CD4-positive, alpha-beta T cell treated with Interleukin-2 at 100 ng/mL for 4 hours (primary cell): Measurements from ENCODE around the gene MLLT3.

Experiments
- DNase-seq: peaks from one replicate; pipeline ENCODE4 v3.0.0-alpha.2; 2020; ENCODE audit warnings: low spot score

The MLLT3 gene

DNA sequence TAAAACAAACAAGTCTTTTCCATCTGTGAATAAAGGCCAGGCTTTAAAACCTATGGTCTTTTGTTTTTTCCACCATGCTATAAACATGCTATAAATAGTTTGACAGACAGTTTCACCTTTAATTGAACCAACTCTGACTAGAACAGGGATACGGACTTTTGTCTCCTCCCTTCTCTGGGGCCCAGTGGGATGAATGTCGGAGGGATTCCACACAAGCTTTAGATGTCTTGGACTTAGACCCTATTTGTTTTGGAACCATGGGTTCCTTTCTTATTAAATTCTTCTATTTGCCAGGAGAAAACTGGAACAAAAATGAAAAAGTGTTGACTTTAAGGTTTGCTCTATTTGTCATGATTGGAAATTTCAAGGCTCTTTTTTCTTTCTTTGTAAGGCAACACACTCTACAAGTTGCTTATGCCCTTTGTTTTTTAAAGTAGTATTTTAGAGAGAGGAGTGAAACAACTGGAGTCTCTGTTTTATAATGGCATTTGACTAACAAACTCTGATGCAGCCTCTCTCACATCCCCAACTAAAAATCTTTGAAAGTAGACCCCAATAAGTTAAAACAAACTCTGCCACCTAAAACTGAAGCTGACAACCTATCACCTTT is 145.3 kb downstream of the MLLT3 start:
- no peak for DNase-seq

GRCh38 chr9:20474496-20474895 is 147.8 kb downstream of the MLLT3 start:
- no peak for DNase-seq

- no peak for DNase-seq
Observed at GRCh38 chr9:20473515-20474013, 148.7 kb downstream of the MLLT3 start.

DNA sequence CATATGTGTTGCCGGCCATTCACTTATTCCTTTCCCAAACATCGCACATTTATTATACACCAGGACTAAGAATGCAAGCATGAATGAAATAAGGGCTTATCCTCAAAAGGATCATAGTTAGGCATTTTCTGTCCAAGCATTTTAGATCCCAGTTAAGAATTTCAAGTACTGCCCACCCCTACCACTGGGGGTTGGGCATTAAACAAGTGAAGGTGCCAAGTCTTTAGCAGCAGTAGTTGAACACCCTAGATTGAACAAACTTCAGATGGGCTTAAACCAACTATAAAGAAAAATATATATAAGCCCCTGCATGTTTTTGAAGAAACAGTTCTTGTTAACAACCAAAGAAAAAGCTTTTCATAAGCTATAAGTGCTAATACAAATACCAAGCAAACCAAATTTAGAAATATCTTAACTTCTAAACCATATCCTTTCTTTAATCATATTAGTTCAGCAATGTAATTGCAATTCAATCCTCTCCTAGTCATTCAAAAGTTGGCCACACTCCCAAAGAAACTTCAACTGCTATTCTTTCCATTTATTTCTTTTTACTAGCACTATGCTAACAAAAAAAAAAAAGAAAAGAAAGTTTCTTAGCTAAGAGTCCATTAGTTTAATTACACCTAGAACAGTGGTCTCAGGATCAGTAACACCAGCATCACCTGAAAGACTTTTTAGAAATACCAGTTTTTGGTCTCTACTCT is 149.8 kb downstream of the MLLT3 start:
- no peak for DNase-seq

GRCh38 chr9:20466328-20467008 is 155.8 kb downstream of the MLLT3 start:
- DNase-seq: no peak

- DNase-seq: no peak
Observed at GRCh38 chr9:20464242-20464641, 158.1 kb downstream of the MLLT3 start.

DNA sequence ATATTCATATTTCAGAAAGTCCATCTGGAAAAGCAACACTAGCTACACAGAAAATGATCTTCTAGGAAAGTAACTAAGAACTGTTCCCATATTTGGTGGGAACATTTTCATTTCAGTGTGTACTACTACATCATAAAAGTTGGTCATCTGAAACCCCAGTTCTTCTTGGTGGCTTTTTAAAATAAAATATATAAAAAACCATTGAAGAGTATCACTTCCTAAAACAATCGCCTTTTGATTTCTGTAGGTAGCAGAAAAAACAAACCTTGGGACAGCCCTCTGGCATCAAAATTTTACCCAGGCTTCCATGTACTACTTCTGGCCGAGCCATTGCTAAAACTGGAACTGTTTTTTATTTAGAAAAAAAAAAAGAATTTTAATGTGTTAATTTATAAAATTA is 158.5 kb downstream of the MLLT3 start:
- no peak for DNase-seq

DNA sequence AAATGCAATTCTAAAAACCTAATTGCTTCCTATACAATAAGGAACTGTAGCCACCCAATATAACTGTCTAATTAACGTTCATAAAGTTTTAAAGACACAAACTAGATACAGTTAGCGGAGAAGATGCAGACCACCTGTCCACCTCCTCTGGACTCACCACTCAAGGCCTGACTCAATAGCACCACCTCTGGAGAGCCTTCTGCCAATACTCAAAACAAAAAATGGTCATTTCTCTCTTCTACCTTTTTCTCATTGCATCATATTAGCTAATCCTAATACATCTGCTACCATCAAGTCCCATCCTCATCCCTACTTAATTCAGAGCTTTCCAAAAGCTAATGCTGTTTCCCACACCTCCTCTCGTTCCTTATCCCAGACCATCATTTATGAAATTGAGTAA is 159.9 kb downstream of the MLLT3 start:
- DNase-seq: no peak

- no peak for DNase-seq
Observed at GRCh38 chr9:20447291-20447690, 175.0 kb downstream of the MLLT3 start.

DNA sequence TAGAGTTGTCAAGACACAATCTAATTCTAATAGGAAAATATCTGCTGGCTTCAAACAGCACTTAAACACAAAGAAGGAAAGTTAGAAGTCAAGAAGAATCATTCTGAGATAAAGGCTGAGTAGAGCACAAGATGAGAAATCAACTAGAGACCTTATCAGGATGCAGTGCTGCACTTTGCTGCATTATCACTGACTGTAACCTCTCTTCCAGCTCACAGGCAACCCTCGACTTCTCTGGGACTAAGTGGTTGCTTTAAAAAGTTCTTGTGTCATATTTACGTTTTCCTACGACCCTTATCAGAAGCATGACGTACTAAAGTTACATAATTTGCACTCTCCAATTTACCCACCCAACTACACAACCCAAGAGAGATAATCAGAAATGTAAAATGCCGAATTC is 176.1 kb downstream of the MLLT3 start:
- no peak for DNase-seq

GRCh38 chr9:20442461-20443319 is 179.6 kb downstream of the MLLT3 start:
- no peak for DNase-seq

DNA sequence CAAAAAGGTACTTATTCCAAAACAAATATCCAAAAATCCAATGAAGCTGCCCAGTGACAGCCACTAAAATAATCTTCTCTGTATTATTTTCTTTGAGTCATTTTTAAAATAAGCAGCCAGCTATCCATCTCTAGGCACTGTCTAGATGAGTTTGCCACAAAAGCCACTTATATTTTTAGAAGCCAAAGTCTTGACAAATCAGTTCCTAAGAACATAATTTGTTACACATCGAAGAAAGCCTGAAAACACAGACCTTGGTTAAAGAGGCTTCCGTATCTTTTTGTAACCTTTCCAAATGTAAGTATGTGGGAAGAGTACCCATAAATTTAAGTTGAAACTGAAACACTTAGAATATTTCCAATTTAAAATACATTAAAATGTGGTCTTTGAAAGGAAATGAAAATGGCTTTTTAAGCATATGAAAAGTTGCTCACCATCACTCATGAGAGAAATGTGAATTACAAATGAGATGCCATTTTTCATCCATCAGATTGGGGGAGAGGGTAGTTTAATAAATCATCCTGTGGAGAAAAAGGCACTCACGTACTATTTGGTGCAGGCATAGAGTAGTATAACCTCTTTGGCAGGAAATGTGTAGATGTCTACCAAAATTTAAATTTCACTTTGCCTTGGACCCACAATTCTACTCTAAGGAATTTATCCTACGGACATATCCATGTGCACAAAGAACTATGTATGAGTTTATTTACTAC is 180.4 kb downstream of the MLLT3 start:
- DNase-seq: no peak

- DNase-seq: no peak
Observed at GRCh38 chr9:20441166-20441565, 181.1 kb downstream of the MLLT3 start.

DNA sequence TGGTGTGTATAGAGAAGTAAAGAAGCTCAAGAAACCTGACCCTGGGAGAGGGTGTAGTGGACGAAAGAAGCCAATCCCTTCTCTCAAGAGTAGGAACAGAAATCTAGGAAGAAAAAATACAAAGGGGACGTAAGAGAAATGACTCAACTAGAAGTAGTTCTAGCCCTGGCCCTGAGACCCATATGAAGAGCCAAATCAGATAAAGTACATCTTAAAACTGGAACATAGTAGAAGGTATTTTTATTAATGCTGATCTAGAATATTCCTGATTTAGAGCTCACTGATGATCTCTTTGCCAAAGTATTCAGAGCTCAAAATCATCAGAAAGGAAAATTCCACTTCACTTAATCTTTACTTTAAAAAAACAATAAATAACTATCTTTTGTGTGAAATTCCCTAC is 184.8 kb downstream of the MLLT3 start:
- DNase-seq: no peak

GRCh38 chr9:20436476-20437195 is 185.7 kb downstream of the MLLT3 start:
- no peak for DNase-seq

DNA sequence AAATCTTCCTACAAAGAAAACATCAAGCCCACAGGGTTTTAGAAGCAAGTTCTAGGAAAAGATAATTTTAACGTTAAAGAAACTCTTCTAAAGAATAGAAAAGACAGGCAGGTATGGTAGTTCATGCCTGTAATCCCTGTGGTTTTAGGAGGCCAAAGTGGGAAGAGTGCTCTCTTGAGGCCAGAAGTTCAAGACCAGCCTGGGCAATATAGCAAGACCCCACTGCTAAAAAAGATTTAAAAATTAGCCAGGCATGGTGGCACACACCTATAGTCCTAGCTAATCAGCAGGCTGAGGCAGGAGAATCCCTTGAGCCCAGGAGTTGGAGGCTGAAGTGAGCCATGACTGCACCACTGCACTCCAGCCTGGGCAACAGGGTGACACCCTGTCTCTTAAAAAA is 193.3 kb downstream of the MLLT3 start:
- DNase-seq: no peak

- DNase-seq: no peak
Observed at GRCh38 chr9:20427359-20427758, 194.9 kb downstream of the MLLT3 start.

DNA sequence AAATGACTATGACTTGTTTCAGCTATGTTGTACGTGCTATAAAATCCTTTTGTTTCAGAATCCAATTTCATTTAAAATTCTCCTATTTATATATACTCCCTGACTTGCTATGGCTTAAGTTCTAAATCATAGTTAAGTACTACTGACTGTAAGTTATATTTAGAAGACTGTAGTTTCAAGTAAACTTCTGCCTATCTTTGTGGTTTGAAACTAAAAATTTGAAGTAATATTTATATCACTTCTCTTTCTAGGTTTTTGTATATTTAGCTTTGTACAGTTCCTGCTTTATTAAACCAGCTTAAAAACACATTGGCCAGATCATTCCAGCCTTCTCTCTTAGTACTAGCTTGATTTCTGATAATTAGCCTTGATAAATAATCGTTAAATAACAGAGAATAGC is 196.3 kb downstream of the MLLT3 start:
- no peak for DNase-seq

DNA sequence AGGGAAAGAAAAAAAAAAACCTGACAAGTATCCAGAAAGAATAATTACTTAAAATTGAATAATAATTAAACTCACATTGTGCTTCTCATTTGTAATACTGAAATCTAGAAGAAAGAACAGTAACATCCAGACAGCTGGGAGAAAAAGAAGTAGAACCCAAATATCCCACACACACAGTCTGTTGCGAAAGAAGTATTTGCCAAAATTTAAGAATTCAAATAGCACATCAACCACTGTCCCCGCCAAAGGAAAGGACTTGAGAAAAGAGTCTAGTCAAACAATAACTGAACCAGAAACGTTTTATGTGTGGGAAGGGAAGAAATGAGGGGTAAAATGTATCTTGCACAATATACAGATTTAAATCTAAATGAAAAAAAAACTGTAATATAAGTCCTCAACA is 202.8 kb downstream of the MLLT3 start:
- DNase-seq: no peak

- DNase-seq: no peak
Observed at GRCh38 chr9:20418485-20418884, 203.8 kb downstream of the MLLT3 start.
